ENCODE results near the gene ATXN7.

The ATXN7 gene

DNA sequence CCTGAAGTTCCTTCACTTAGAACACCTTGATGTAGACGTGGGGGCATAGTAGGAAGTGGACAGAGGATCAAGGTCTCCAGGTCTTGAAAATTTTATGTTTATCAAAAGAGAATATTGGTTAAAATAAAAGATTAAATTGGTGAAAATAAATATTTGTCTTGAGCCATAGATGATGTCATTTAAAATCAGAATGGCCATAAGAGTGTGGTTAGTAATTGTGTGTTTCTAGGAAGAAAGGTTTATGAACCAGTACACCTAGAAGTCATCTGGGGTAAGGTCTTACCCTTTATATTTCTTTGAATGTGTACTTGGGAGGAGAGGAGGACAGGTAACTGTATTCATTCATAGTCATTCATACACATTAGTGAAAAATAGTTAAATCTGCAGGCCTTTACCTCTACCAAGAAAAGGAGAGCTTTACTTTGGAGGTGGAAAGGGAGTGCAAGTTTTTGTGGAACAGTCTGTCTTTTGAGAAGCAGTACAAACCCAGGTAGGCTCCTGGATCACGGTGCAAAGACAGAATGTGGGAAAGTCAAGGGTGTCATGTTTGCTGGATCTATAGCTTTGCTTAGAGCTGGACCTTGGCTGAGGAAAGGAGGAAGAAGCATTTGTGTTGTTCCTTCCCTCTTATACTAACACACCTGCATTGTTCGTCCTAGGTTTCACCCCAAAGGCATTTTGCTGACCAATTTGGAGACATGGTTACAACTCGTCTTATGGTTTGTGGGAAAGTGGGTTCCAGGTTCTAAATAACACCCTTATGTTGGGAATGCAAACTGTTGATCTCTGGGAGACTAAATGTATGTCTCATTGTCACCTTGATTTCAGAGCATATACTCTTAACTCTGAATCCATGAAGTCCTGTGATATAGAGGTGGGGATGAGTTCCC, 42.3 kb downstream of the ATXN7 start:
- no peak for DNase-seq

DNA sequence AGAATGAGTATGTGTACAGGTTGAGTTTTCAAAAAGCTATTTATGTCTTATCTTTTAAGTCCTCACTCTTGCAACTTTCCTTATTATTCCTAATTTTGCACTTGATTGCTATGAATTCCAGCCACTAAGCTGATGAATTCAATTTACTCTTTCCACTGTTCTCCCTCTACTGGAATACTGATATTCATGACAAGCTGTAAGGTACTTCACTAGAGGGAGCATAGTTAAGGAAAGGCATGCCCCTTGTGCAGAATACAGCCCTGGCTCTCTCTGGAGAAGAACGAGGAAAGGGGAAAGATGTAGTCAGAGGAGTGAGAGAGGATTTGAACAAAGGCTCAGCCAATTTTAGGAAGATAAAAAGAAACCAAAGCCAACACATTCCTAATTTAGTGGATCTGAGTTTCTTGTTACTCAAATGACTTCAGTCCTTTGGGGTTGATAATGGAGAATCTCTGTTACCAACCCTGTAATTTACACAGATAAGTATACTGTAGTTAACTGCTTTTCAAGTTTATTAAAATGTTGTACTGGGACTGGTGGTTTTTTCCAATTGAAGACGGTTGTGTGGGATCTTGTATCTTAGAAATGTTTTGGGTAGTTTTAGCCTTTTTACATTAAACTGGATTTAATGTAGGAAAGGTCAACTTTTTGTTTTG, 44.5 kb downstream of the ATXN7 start:
- peak; percentile 31 for DNase-seq

DNA sequence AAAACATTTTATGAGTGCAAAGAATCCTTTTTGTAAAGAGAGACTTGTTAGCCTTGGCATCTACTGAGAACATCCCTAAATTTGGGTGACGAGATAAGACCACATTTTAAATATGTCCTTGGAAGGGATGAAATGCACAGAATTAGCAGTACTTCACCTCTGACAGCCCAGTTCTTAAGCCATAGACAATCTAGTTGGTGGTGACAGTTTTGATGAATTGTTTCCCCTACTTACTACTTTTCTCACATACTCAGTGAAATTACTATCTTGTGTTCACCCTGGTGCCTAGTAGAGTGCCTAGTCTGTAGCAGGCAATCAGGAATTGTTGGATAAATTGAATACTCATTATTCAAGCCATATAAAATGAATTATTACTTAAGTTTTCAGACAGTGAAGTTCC, 45.1 kb downstream of the ATXN7 start:
- no peak for DNase-seq

DNA sequence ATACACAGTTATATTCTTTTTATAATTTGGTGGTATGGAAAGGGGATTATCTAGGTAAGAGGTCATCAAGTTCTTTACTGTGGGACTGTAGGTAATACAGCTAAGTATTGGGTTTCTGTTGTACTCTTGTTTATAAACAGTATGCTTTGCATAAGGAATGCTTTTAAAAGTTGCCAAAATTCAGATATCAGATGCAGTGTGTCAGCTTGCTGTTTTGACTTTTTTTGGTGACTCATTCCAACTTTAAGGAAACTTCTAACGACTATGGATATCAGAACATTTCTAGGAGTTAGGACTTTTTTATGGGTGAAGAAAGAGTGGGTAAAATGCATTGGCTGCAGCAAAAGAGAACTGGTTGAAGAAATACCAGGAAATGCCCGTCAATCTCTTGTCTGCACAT, 45.8 kb downstream of the ATXN7 start:
- no peak for DNase-seq

DNA sequence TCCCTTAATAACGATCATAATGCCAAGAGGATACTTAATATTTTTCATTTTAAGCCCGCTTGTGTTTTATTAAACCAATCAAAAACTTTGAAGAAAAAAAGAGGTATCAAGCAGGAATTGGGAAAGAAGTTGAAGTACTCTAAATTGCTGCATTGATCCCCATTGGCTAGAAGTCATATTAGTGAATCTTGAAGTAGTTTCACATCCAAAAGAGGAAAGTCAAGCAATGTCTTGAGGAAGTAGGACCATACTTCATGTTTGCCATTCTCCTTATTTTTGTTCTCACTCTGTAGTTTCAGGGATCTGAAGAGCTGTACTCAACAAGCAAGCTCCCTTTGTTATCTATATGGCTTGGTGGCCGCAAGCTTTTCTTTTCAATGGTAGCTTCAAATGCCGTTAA, 46.3 kb downstream of the ATXN7 start:
- no peak for DNase-seq

DNA sequence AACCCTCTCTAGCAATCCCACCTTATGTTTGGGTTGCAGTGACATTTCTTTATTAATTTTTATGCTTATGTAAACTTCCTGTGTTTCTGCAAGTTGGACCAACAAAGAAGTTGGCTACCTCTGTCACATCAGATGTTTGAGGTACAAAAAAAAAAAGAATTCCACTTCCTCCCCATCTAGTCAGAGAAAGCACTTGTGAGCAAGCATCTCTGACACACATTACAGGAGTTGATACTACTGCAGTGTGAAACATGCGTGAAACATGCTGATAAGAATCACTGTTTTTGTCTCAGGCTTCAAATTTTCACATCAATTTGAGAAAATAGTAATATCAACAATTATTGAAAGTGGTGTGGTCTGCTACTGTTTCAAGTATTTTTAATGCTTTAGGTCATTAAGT, 47.2 kb downstream of the ATXN7 start:
- peak; percentile 13 for DNase-seq

DNA sequence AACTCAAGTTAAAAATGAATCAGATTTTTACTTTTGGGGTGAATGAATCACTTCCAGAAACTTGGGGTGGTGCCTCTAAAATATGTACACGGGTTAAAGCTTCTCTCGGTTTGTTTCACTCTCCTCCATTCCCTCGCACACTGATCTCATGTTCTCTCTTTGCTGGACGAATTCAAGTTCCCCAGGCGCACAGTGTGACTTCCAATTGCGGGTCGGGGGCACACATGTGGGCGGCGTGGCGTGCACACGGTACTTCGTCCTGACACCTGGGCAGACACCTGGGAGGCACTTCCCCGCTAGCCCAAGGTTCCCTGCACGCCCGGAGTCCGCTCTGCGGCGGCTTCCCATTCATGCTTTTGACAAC, 47.8 kb downstream of the ATXN7 start:
- no peak for DNase-seq

DNA sequence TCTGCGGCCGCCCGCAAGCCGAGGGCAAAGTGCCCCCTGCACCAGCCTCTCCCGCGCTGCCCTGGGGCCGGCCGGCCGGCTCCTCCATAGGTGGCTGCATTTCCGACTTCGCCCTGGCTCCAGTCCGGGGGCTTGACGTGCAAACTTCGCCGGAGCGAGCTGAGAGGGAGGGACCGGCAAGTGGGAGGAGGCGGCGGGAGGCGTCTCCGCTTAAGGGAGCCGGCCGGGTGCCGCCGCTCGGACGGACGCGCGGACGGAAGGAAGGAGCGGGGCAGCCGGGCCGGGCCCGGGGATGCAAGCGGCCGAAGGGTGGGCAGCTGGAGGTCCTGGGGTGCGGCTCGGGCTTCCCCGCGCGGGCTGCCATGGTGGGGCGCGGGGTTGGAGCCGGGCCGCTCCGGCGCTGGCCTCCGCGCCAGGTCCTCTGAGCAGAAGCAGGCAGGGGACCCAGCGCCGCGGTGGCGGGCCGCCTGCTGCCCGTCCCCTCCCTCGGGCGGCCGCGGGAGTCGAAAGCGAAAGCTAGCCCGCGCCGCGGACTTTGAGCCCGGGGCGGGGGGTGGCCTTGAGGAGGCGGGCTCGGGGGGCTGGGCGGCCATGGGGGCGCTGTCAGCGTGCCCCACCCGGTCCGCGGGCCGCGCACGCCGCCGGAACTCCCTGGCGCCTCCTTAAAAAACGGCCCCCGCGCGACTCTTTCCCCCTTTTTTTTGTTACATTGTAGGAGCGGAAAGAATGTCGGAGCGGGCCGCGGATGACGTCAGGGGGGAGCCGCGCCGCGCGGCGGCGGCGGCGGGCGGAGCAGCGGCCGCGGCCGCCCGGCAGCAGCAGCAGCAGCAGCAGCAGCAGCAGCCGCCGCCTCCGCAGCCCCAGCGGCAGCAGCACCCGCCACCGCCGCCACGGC, 48.5 kb downstream of the ATXN7 start, which contains the start of gene SCAANT1:
Gene SCAANT1, minus strand, starts transcription at position 511 of the 895 bp plus-strand sequence.
- DNase-seq = peak; percentile 90

DNA sequence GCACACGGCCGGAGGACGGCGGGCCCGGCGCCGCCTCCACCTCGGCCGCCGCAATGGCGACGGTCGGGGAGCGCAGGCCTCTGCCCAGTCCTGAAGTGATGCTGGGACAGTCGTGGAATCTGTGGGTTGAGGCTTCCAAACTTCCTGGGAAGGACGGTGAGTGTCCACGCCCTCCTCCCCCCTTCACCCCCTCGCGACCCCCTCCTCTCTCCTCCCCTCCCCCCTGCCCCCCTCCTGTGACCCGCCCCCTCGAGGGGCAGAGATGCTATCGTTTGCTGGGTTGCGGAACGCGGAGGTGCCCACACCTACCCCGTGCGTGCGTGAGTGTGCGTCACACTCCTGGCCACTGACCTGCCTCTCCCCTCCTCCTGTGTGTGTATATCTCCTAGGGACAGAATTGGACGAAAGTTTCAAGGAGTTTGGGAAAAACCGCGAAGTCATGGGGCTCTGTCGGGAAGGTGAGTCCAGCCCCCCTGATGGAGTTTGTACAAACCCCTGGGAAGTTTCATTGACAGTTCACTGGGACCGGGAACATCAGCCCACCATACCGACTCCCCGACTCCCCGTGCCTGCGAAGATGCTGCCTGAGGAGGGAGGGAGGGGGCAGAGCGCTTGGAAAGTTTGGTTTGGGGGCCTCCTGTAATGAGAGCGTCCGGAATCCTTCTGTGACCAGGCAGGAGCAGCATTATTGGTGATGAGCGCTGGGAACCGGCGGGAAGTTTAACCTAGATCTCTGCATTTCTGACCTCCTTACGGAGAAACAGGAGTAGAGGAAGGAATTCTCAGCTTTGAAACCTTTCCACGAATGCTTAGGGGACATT, 49.3 kb downstream of the ATXN7 start:
- DNase-seq = peak; percentile 30

DNA sequence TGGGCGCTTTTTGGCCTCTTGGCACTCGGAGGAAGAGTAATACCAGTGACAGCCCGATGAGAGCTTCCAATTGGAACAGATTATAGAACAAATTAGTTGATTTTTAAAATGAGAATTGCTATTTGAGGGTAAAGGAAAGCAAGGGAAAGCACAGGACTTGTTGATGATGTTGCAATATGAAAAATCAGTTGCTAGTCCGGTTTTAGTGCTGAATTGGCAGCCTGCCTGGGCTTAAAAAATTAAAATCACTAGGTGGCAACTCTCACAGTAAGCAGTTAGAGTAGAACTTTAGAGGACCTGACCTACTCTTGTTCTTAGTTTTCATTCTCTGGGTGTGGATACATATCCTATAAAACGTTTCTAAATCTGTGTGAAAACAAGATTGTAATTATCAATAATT, 50.6 kb downstream of the ATXN7 start:
- DNase-seq = peak; percentile 44

DNA sequence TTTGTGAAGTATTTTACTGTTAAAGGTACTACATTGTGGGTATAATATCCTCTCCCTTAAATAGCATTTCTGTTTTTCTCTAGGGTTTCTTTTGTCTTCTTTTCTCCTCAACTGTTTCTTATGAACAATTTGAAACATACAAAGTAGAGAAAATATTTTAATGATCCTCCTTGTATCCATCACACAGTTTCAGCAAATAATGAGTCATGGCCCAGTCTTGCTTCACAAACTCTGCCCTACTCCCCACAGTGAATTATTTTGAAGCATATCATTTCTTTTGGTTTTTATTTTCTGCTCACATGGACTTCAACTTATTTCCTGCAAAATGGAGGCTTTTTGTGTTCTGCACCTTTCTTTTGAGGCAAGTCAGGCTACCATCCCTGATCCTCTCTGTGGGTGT, 54.7 kb downstream of the ATXN7 start:
- DNase-seq = peak; percentile 46

DNA sequence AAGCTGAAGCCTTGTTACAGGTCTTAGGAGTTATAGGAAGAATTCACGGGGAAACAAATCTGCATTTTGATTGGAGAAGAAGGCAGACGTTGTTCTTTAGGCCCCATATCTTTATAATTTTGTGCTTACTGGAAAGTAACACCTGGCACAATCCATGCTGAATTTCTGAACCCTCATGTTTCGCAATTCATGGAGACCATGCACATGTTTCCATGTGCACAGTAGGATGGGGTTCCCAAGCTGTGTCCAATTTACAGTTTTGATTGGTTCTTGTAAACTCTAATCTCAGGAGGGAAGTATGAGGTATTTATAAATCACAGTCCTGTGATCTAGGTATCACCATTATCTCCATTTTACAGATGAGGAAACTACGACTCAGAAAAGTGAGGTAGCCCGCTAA, 56.3 kb downstream of the ATXN7 start:
- DNase-seq = no peak

DNA sequence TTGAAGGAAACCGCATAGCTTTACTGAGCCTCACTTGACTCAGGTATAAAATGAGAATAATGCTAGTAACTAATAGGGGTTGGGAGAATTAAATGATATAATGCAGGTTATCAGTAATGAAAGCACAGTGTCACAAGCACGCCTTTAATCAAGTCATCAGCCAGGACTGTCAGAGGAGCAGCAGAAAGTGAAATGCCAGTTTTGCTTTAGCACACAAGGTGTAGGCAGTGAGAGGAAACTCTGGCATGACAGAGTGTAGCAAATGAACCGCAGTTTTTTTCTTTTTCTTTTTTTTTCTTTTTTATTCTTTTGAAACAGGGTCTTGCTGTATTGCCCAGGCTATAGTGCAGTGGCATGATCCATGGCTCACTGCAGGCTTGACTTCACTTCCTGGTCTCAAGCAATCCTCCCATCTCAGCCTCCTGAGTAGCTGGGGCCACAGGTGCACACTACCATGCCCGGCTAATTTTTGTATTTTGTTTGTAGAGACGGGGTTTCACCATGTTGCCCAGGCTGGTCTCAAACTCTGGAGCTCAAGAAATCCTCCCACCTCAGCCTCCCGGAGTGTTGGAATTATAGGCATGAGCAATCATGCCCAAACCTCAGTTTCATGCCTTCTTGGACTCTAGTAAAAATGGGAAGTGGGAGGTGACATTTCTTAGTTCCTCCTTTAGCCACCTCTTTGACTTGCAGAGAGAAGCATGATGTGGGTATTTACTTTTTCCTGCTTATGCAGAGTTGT, 58.2 kb downstream of the ATXN7 start:
- DNase-seq = no peak

DNA sequence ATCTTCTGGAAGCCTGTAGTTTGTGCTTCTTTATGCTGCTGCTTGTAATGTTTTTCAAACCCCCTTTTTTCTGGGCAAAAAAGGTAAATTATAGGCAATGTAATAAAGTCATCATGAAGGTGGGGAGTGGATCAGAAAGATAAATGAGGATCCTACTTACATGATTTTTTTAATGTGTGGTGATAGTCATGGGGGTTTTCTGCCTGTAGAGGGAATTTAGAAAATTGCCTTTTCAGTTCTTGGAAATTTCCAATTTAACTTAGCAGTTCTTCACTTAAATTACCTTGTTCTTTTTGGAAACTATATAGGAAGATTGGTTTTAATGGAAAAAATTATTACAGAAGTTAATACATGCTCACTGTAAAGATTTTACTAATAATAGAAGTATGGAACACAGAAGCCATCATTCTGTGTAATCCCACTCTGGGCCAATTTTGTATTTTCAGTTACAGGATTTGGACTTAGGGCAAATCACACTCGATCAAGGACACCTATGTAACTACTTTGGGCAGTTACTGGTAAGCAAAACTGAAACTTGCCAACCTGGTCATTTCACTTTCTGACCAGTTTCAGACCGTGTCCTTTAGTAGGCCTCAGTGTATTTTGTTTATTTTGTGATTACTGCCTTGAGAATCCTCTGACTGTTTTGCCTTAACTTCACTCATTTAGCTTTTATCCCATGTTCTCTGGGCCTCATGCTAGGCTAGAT, 59.0 kb downstream of the ATXN7 start:
- no peak for DNase-seq

DNA sequence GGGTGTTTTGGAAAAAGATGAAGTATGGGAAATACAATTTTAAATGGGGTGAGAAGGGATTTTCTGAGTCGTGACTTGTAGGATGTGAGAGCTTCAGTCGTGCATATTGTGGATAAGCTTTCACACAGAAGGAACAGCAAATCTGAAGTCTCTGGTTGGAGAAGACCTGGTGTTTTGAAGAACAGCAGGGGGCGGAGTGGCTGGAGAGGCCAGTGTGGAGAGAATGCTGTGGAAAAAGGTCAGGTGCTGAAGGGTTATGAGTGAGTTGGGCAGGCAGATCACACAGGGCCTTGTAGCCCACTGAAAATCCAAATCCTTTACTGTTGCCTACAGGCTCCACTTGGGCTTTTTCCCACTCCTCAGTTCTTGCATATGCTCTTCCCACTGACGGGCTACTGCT, 62.6 kb downstream of the ATXN7 start:
- no peak for DNase-seq

DNA sequence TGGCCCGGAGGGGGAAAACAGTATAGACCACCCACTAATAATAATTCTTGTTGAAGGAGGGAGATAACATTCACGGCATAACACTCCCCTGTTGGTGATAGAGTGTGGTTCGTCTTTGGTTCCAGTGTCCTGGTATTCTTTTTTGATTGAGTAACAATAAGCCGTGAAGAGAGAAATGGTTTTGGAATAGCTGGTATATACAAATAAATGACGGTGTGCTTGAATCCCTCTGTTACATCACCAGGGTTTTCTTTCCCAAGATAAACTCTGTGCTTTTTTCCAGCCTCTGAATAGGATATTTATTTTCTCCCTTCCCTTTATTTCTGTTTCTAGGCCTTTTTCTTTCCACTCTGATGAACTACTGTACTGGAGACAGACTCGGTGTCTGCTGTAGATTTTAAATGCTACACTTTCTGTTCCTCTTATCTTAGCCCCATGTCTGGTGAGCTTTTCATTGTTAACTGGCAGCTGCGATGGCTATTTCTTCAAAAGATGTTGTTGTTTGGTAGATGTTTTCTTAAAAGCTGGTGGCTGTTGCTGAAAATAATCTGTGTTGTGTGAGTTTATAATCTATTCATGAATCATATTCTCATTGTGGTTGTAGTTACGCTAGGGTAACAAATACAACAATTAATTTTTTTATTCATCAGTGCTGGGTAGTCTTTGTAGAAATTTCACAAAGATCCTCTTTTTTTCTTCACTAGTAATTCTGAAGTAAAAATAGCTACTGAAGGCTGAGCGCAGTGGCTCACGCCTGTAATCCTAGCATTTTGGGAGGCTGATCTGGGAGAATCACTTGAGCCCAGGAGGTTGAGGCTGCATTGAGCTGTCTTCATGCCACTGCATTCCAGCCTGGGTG, 64.0 kb downstream of the ATXN7 start:
- DNase-seq = no peak

DNA sequence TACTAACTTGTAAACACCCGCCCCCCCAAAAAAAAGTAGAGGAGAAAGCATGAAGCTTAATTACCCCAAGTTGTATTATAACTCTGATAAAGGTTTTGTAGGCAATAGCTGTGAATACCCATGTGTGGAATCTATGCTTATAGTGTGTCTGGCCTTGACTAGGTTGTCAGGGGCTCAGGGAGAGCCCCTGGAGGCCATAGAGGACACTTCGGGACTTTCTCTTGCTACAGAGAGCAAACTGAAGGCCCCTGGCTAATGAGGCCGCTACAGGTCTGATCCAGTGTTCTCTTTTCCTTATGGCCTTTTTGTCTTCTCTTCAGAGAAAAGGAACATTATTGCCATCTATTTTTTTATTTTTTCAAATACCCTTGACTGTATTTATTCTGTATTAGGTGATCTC, 67.6 kb downstream of the ATXN7 start:
- no peak for DNase-seq

DNA sequence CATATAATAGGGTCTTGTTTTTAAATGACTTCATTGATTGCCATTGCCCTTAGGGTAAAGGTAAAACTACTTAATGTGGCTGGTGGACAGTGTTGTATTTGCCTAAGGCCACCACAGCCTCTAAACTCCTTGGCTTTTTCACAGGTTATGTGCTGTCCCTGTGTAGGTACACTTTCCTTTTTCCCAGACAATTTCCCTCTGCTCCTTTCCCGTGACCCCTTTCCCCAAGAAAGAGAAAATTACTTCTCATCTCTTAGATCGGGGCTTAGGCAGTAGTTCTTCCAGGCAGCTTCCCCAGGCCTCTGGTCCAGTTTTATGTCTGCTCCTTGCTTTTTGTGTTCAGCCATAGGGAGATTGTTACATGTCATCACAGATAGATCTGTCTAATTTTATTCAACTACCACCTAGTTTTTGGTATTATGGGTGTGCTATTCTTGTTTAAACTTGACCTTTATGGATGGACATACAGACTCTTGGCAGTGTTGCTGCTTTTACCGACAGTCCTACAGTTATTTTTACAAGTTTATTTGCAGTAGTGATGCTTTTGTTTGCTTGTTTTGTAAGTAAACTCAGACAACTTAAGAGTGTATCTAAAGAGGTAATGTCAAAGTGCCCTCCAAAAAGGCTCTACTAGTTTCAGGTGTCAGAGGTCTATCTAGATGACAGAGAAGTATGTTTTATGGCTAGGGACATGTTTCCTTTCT, 69.0 kb downstream of the ATXN7 start:
- no peak for DNase-seq

DNA sequence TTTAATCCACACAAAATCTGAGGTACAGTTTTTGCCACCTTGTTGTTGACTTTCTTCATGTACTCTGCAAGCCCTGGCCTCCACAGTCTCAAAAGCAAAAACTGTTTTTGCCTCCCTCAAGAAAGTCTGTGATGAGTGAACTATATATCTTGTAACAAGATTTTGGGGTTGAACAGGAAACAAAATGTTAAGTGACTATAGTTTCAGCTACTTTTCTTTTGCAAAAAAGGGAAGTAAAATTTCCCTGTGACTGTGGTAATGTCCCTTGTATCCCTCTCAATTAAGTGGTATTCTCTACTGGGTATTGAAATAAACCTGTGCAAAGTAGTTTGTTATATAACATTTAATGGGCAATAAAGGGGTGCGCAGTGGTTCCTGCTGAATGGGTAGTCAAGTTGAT, 69.8 kb downstream of the ATXN7 start:
- DNase-seq = no peak

Measured in fibroblast of skin of abdomen (primary cell).